Measurements from ENCODE around the gene MSLN.
"Not testable (repeated sequence)": the region's sequence is repeated elsewhere in the genome, so short reads cannot be mapped to it uniquely, and the experiment has no call there.

The MSLN gene

DNA sequence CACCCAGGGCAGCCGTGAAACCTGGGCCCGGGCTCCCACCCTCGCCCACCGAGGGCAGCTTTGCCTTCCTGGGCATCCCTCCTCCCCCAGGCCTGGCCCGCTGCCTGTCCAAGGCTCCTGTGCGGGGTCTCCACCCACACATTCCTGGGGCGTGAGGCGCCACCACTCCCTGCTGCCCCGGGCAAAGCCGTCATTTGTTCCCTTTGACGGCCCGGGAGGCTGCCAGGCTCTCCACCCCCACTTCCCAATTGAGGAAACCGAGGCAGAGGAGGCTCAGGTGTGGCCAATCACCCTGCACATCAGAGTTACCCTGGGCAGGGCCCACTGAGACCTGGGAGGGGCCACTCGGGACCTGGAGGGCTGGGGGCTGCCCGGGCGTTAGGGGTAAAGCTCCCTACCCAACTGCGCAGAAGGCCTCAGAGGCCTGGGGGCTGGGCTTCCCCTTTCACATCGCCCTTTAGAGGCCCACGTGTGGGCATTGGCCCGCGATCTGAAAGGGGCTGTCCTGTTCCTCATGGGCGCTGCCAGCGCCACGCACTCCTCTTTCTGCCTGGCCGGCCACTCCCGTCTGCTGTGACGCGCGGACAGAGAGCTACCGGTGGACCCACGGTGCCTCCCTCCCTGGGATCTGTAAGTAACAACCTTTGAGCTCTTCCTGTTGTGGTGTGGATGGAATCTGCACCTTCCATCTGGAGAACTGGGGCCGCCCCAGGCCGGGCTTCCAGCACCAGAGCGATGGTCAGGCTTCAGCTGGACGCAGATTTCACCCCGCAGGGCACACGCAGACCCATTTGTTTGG, at the start of gene MSLN:
TSS of gene MSLN (plus strand) at position 190 of the 799 bp plus-strand sequence. CDS start 1,947 bp downstream, outside the sequence.
- DNase-seq, result no peak

DNA sequence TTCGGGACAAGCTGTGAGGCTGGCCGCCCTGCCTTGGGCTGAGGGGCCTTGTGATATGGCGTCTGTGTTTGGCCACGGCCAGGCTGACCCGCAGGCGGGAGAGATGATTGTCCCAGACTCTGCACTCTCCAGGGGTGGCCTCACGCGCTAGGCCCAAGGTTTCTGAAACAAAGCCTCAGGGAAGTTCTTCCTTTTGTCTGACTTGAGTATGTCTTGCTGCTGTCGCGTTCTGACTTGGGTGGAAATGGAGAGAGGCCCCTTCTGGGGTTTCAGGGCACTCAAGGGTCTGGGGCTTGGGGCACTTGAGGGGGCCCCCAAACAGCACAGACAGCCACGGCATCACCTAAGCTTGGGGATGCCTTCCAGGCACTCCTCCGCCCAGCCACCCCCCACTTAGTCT, 49.5 kb upstream of the MSLN start:
- no peak for DNase-seq

DNA sequence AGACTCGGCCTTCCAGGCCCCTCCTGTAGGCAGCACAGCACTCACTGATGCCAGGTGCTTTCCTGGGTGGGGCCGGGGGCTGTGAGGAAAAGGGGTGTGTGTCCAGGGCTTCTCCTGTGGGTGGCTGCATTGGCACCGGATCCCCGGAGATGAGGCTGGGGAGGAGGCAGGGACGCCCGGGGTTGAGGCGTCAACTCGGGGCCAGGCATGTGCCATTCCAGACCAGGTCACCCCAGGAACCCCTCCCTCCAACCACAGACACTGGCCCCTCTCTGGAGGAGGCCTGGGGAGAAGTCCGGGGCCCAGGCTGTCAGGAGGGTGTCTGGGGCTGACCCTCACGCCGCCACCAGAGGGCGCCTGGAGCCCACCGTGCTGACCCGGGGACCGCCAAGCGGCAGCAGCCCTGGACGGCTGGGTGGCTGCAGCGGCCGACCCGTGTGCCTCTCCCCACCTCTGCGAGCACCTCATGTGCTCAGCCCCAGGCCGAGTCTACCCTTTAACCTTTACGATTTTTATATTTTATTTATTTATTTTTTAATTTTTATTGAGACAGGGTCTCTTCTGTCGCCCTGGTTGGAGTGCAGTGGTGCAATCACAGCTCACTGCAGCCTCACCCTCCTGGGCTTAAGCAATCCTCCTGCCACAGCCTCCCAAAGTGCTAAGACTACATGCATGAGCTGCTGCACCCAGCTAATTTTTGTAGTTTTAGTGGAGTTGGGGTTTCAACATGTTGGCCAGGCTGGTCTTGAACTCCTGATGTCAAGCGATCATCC, 48.8 kb upstream of the MSLN start:
- DNase-seq, result peak; percentile 50

DNA sequence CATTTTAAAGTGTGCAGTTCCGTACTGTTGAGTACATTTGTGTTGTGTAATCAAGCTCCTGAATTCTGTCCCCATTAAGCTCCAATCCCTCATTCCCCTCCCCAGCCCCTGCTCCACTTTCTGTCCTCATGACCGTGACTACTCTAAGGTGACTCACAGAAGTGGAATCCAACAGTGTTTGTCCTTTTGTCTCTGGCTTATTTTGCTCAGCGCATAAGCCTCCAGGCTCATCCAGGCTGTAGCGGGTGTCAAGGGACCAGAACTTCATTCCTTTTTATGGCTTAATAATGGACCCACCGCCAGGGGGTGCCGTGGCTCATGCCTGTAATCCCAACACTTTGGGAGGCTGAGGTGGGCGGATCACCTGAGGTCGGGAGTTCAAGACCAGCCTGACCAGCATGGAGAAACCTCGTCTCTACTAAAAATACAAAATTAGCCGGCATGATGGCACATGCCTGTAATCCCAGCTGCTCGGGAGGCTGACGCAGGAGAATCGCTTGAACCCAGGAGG, 47.7 kb upstream of the MSLN start:
- DNase-seq, result not testable (repeated sequence)

DNA sequence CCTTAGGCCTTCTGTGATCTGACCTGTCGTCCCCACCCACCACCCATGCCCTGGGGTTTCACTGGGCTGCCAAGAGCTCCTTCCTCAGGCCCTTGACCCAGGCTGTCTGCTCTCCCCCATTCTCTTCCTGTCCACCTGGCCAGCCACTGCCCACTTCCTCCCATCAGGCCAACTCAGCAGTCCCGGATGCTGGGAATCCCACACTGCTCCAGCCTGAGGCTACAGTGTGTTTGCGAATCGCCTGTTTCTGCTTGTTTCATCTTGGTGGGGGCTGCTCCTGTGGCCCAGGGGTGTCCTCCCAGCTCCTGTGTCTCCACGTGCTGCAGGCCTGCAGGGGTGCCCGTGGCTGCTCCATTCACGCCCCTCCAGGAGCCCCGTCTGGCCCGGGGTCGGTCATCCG, 46.5 kb upstream of the MSLN start:
- no peak for DNase-seq

DNA sequence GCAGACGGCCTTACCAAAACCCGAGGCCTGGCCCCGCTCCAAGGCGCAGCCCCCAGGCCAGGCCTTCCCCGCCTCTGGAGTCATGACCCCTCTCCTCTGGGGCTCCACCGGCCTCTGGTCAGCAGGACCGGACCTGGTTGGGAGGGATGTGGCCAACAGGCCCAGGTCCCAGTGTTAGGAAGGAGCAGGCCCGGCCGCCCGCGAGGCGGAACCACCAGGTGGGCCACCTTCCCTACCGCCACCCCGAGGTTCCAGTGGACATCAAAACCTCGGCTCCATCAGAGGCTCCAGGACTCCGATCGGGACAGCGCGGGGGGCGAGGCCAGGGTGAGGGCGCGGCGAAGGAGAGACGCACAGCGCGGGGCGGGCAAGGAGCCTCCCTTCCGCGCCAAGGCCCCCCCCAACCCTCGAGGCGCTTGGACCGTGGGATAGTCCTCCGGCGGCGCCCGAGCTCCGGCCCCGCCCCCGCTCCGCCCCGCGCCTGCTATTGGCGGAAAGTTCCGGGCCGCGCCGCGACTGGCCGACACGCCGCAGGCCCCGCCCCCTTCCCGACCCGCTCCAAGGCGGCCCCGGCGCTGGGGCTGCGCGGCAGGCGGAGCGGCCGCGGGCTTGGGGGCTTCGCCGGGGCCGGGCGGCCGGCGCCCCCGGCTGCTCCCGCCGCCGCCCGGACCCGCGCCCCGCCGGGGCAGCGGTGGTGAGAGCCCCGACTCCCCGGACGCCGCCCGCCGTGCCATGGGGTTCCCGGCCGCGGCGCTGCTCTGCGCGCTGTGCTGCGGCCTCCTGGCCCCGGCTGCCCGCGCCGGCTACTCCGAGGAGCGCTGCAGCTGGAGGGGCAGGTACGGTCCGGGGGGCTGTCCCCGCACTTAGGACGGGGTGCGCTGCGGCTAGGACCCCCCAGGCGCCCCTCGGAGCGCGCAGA, 45.7 kb upstream of the MSLN start, which contains the start of gene METRN:
TSS of gene METRN (plus strand) at position 561 of the 919 bp plus-strand sequence. CDS start at position 733, 172 bp downstream.
- no peak for DNase-seq

DNA sequence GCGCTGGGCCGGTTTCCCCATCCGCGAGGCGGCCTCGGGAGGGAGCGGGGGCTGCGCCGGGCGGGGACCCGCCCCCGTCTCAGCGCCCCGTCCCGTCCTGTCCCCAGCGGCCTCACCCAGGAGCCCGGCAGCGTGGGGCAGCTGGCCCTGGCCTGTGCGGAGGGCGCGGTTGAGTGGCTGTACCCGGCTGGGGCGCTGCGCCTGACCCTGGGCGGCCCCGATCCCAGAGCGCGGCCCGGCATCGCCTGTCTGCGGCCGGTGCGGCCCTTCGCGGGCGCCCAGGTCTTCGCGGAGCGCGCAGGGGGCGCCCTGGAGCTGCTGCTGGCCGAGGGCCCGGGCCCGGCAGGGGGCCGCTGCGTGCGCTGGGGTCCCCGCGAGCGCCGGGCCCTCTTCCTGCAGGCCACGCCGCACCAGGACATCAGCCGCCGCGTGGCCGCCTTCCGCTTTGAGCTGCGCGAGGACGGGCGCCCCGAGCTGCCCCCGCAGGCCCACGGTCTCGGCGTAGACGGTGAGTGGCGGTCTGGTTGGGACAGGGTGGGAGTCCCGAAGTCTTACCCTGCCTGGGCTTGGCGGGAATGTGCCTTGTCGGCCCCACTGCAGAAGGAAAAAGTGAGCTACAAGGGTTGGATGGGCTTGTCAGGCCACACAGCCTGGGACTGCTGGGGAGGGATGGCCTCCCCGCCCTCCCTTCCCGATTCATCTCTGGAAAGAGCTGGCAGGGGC, 44.9 kb upstream of the MSLN start:
- no peak for DNase-seq

DNA sequence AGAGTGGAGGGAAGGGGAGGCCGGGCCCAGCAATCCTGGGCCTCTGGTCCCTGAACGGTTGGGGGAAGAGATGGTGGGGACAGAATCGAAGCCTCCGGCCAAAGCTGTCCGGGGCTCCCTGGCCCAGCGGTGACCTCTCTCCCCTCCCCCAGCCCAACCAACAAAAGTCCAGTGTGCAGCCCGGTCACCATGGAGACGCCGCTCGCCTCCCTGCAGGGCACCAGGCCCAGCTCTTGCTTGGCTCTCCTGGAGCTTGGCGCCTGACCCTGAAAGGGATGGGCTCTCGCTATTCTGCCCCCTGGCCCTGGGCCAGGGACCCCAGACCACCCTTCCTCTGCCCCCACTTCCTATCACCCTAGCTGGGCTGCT, 44.4 kb upstream of the MSLN start:
- DNase-seq, result no peak

DNA sequence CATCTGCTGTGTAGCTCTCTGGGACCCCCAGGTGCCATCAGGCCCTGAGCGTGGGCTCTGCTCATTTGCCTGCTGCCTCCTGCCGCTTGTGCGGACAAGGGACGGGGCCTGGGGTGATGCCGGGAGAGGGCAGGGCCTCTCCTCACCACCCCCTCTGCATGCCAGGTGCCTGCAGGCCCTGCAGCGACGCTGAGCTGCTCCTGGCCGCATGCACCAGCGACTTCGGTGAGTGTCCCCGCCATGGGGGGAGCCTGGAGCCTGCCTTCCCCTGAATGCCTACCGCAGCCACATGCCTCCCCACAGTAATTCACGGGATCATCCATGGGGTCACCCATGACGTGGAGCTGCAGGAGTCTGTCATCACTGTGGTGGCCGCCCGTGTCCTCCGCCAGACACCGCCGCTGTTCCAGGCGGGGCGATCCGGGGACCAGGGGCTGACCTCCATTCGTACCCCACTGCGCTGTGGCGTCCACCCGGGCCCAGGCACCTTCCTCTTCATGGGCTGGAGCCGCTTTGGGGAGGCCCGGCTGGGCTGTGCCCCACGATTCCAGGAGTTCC, 43.7 kb upstream of the MSLN start:
- no peak for DNase-seq

DNA sequence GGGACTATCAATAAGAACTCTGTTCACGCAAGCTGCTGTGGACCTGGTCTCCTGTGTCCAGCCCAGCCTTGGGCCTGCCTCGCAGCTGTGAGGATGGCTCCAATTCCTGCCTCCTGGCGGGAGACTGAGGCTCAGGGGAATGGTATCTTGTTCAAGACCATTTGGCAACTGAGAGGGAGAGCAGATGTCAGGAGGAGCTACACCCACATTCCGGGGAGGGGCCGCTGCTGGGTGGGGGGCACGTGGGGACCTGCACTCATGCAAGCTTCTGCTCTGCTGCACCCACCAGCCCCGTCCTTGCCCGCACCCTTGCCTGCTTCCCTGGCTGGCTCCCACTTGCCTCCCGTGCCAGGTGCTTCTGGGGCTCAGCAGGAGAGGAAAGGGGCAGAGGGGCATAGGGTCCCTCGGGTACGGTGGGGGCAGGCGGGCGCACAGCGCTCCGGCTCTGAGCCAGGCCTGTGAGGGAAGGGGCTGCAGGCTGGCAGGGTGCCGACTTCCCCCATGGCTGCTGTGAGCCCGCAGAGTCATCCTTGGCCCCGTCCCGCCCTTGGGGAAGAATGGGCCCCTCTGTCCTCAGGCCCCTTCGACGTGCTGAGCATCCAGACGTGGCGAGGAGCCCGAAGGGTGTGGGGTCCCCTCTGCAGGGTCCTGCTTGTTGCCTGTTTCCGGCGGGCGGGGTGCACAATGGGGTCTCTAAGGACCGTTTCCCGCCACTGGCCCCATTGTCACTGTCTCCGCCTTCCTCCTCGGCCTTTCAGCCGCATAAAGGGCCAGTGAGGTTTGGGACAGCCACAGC, 42.9 kb upstream of the MSLN start:
- no peak for DNase-seq

DNA sequence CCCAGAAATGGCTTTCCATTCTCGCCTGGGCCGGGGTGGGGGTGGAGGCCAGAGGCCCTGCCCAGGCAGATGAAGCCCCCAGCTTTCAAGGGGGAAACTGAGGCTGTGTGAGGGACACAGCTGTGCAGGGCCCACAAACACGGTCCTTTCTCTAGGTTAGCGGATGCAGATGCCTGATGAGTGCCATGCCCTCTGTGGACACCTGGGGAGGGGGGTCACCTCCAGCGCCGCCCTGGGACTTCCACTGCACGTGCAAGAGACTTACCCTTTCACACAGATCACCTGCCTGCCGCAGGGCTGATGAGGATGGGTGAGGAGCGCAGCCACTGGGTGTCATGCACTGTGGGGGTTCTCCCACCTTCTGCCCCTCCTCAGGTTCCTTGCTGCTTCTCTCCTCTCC, 42.1 kb upstream of the MSLN start:
- DNase-seq, result no peak

DNA sequence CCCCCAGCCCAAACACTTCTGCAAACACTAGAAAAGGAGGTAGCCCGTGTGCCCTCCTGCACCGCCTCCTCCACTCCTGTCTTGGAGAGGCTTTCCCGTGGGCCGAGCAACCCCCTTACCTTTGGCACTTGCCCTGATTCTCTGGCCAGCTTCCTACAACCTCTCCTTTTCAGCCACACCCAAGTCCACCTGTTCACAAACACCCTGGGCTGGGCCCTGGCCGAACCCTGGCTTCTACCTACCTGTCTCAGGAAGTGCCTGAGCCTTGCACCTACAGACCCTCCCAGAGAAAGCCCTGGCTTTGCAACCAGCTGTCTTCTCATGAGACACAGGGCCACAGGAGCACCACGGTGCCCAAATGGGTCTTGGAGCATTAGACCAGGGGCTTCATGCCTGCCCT, 41.6 kb upstream of the MSLN start:
- no peak for DNase-seq

DNA sequence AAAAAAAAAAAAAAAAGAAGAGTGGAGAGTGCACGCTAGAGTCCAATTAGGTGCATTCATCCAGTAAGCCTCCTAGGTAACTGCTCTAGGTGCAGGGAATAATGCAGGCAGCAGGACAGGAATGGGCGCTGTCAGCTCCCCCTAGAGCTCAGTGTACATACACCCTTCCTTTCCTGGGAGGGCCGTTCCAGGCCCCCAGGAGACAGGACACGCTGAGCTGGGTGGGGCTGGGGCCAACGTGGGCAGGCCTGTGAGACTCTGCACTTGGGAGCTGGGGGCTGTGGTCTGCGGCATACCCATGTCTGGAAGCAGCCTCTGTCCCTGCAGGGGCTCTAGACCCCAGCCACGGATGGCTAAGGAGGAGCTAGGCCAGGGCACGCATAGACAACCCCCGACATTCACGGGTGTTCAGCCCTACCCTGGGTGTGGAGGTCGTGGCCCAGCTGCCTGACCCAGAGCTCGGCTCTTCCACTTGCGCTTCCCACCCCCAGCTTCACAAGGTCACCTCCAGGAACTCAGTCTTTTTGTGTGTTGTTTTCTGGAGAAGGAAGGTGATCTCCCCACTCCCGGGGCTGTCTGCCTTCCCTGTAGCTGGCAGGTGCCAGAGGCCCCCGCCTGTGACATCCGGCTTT, 40.6 kb upstream of the MSLN start:
- DNase-seq, result no peak

DNA sequence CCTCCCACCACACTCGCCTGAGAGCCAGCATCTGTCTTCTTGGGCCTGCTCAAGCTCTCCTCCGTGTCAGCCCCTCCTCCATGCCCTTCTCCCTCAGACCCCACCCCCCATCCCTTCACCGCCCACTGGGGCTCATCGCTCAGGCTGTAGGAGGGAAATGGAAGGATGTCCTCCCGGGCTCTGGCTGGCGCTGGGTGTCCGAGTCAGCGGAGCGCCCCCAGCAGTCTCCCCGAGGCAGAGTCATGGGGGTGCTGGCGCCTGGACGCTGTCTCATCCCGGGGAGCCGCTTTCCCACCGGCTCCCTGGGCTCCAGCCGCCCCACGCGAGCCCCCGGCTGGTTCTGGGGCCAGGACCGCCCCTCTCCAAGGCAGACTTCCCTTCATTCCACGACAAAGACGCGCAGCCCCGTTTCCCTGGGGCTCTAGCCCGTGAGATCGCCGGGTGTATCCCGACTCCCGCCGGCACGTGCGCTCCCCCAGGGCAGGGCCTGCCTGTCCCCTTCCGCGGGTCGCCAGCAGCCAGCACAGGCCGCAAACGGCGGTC, 40.0 kb upstream of the MSLN start:
- peak; percentile 55 for DNase-seq

DNA sequence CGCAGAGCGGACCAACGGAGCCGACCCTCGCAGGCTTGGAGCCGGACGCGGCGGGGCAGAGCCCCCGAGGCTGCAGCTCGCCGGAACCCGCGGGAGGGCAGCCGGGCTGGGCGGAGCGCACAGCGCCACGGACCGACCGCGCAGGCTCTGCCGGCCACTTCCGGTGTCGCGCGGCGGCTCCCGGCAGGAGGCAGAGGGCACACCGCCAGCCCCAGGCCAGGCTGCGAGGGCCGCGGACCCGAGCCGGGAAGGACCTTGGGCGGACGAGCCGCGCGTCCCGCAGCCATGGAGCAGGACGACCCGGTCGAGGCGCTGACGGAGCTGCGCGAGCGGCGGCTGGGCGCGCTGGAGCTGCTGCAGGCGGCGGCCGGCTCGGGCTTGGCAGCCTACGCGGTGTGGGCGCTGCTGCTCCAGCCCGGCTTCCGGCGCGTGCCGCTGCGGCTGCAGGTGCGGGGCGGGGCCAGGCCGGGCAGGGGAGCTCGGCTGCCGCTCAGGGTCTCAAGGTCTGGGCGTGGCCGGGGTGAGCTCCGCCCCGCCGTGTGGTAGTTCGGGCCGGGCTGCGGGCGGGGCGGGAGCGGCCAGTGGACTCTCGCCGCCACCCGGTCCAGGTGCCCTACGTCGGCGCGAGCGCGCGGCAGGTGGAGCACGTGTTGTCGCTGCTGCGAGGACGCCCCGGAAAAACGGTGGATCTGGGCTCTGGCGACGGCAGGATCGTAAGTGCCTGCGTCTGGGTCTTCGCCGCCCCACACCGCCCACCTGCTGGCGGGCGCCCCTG, 39.4 kb upstream of the MSLN start, which contains the start of gene ANTKMT:
TSS of gene ANTKMT (plus strand) at position 157 of the 775 bp plus-strand sequence. CDS start at position 286, 129 bp downstream.
- DNase-seq, result peak; percentile 85

DNA sequence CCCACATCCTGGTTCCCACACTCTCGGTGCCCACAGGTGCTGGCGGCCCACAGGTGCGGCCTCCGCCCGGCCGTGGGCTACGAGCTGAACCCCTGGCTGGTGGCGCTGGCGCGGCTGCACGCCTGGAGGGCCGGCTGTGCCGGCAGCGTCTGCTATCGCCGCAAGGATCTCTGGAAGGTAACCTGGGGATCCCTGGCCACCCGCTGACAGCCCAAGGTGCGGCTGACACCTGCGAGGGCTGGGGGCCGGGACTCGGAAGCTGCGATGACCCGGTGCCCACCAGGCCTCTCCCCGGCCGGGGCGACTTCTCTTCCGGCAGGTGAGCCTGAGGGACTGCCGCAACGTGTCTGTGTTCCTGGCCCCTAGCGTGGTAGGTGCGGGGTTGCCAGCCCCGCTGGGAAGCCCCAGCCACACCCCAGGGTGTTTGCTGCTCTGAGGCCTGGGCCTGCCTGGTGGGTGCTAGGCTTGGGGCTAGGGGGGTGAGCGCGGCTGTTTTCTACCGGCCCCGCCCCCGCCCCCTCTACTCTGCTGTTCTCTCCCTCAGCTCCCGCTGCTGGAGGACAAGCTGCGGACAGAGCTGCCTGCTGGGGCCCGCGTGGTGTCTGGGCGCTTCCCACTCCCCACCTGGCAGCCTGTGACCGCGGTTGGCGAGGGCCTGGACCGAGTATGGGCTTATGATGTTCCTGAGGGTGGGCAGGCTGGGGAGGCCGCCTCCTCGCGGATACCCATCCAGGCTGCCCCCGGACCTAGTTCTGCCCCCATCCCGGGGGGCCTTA, 38.6 kb upstream of the MSLN start:
- no peak for DNase-seq

DNA sequence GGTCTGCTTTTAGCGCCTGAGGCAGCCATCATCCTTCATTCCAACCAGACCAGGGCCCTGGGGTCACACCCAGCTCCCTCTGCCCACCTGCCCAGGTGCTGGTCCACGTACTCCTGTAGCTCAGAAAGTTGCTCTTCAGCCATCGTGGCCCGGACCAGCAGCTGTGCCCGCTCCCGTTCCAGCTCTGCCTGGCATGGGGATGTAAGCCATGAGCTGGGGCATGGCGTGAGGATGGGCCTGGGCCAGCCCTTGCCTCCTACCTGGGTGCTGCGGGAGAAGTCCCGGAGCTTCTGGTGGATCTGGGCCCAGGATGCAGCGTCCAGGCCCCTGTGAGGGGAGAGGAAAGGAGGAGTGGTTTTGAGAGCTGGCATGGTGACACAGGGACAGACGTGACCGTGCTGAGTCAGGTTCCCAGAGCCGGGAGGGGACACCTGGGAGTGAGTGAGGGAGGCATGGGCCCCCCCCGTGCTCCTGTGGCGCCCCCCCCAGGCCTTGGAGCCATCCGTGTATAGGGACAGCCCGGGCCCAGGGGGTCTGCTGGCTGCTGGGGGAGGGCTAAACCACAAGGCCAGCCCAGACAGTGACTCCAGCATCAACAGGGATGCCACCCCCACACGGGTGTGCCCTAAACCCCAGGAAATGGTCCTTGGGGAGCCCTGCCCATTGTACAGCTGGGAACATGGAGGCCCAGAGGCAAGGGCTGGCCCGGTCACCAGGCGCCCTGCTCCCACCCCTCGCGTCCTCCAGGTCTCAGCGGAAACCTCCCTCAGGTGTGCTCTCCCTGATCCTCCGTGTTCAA, 37.5 kb upstream of the MSLN start:
- no peak for DNase-seq

DNA sequence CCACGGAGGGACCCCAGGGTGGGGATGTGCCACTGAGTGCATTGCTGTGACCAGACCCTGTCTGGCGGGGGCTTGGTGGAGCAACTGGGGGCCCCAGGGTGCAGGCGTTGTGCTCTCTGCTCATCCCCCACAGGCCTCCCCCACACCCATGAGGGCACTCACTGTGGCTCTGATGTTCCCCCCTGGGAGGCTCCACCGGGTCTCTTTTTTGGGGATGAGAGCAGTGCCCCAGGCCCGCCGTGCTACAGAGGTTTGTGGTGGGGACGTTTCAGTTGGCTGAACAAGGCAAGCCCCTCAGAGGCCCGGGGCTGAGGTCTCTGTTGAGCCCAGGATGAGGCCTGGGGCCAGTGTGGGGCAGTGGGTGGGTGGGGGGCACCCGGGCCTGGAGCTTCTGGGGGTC, 36.8 kb upstream of the MSLN start:
- DNase-seq, result no peak
